NCI-H128 (cell line): ENCODE data around the gene MRPL33.

Experiments
- DNase-seq: peaks from one replicate; lab custom pipeline; 2025; ENCODE audit not compliant: unreplicated experiment; lab: John Stamatoyannopoulos, UW

The MRPL33 gene

DNA sequence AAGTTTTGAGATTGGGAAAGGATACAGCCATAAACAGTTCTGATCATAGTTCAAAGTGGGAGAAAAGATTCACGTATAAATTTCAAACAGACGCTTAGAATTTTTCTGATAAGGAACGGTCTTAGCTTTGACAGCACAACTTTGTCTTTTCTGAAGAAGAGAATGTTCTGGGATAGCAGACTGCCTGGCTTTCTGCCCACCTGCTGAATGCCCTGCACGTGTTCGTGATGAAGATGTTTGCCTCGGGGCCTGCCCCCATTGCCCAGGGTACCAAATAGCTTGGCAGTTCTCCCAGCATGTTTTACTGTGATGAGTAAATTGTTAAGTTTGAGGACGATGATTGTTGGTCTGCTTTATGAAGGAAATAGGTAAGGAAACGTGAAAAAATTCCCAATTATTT, 4.6 kb downstream of the MRPL33 start:
- DNase-seq = no peak

DNA sequence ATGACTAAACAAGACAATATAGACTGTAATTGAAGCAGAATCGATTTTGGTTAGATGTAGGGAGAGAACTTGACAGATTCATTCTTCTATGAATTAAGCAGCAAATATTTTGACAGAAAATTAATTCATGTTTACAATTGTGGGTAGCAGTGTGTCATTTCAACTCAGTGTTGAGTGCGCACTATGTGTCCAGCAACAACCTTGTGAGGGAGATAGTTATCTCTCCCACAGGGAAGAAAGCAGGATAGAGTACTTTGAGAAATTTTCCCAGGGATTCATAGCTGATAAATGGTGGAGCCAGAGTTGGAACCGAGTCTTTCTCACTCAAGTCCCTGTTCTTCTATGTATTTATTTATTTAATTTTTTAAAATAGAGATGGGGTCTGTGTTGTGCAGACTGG, 5.2 kb downstream of the MRPL33 start:
- no peak for DNase-seq

DNA sequence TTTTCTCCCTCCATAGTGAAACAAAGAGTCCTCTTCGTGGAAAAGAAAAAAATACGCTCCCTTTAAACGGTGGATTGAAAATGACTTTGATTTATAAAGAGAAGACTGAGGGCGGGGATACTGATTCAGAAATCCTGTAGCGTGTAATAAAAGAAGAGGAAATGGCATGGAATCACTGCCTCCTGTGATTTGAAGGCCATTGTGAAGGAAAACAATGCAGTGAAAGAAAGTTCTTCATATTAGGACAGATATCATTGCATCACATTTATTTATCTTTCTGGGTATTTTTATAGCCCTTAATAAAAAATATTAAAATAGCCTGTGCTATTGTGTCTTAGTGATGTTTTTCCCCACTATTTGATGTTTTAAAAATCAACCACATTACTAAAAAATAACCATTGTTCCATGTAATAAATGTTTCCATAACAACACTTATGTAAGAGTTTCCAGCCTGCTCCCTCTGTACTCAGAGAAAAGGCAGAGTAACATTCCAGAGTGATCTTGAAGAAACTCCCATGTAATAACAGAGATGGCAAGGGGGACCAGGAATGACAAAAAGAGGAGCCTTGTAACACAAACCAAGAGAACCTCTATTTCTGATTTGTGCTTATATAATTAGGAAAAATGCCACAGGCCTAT, 8.0 kb downstream of the MRPL33 start:
- no peak for DNase-seq

DNA sequence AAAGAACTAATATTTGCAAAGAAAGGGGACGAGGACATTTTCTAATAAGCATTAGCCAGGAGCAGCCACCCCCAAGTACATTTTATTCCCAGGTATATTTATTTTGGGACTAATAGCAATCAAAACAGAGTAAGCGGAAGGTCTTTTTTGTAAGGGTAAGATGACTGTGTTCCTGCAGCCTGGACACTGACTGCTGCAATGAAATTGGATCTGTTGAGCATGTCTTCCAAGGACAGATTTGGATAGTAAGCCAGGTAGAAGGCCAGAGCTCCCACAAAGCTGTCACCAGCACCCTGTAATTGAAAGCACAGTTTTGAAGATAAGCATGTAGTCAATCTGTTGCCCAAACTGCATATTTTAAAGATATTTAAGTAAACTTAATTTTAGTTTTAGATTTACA, 10.0 kb downstream of the MRPL33 start:
- DNase-seq = no peak

DNA sequence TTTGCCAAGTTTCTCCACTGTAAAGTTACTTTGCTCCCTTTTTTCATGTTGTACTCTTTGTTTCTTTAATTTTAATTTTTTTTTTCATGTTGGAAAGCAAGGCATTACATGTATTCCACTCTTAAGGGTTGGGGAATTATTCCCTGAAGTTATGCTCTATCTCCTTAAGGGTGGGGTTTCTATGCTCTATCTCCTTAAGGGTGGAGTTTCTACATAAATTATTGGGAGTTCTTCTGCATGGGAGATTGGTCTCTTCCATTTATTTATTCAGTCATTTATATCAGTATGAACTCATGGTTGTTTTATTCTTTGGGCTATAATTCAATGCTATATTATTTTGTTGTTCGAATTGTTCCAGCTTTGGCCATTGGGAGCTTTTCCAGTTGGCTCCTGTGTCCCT, 11.2 kb downstream of the MRPL33 start:
- no peak for DNase-seq

DNA sequence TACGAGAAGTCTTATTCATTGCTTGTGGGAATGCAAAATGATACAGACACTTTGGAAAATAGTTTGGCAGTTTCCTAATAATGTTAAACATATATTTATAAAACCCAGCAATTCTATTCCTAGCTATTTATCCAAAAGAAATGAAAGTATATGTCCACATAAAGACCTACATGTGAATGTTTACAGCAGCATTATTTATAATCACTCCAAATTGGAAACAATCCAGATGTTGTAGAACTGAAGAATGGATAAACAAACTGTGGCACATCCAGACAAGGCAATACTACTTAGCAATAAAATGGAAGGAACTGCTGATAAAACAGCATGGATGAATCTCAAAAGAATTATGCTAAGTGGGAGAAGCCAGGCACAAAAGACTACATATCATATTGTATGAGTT, 19.3 kb downstream of the MRPL33 start:
- no peak for DNase-seq

DNA sequence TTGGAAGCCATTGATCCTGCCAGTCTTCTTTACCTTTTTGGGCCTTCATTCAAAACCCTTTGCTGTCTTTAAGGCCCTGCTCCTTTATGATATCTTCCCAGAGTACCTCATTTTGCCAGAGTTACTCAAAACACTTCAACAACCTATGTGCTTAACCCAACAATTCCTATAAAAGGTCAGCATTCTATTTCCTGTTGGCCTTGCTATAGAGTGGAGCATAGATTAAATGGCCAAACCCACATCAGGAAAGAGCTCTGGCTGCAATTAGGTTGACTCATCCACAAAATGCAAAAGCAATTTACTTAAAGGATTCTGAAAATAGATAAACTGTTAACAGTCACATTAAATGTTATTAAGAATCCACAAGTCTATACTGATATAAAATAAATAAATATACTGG, 21.2 kb downstream of the MRPL33 start:
- DNase-seq = no peak

DNA sequence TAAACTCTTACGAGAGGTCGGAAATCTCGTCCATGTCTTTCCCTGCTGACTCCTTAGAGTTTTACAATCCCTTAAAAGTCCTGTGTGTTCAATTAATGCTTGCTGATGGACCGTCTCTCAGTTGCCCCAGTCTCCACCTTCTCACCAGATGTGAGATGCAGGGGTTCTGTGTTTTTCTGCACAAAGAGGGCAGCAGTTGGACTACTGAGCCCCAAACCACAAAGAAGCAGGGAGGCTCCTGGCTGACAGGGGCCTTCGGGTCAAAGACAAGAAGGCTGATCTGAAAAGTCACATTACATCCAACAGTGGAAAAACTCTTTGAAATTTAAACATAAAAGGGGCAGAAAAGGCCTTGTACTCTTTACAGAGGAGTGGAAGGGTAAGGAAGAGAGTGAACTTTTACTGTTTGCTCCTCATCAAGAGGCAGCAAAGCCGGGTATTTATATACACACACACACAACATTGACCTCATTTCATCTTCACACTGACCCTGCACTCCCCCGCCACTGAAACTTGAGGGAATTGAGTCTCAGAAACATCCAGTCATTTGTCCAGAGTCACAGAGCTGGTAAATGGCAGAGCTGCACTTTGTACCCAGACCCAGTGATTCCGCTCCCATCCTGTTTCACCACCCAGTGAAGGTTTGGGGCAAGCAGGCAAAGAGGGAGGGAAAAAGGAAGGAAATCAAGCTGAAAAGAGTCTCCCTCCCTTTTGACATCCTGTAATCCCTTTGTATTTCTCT, 23.7 kb downstream of the MRPL33 start:
- DNase-seq = no peak

DNA sequence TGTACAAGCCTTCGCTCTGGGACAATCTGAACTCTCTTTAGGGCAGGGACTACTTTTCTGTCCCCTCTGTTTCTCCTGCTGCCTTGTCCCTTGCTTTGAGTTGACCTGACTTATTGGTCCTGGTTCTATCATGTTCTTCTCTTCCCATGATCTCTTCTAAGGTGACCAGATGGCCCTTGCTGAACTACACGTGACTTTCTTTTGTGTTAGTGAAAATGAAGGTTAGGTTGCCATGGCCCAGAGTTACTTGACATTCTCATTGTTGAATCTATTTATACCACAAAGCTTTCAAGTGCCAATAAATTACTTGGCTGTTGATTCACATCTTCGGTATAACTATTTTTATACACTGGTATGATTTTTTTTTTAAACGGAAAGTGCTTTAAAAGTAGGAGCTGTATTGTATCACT, 24.4 kb downstream of the MRPL33 start:
- no peak for DNase-seq

DNA sequence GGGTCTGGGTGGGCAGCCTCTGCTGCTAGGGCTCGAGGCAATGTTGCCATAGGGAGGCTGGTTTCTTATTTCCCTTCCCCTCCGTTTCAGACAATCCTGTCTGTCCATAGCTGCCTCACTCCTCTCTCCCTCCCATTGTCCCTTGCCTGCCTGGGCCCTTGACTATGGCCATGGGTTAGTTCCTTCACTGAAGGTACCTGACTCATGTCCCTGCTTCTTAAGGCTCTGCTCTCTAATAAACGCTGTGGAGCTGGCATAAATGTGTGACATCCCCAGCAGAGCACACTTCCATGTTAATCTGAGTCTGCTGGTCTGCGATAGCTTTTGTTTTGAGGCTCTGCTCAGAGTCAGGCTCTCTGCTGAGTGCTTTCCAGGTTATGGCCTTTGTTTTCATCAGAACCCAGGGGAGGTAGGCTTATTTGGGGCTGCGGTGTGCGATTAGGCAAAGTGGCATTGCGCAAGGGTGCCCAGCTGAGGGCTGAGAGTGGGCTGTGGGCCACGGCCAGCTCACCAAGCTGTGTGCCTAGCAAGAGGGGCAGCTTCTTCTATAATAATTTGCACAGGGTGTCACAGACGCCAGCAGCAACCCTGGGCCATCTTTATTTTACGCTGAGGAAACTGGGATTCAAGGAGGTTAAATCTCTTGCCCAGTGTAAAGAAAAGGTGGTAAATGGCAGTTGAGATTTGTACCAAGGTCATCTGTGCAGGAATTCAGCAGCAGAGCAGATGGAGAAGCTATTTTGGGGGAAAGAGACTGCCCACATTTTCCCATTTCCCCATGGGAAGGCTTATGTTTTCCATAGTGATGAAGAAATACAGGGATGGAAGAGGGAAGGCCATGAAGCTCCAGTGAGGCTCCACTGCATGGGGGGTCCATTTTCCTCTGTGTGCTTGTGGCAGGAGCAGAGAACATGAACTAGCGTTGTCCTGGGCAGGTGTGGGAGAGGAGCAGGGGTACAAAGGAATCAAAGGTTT, 25.6 kb downstream of the MRPL33 start:
- no peak for DNase-seq

DNA sequence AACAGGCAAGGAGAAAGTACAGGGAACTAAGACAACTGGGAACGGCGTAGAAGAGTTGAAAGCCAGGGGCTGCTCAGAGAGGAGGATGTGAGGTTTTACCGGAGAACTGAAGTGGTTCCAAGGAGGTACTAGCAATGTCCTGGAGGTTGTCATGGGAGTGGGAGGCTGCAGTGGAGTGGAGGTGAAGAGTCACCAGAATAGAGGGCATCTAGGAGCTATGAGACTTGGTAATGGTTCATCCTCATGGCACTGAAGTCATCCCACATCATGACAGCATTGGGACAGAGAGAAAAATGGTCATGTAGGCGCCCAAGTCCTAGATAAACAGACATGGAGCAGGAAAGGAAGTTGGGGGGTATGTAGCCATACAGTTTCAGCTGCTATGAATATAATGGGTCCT, 26.3 kb downstream of the MRPL33 start:
- DNase-seq = no peak

DNA sequence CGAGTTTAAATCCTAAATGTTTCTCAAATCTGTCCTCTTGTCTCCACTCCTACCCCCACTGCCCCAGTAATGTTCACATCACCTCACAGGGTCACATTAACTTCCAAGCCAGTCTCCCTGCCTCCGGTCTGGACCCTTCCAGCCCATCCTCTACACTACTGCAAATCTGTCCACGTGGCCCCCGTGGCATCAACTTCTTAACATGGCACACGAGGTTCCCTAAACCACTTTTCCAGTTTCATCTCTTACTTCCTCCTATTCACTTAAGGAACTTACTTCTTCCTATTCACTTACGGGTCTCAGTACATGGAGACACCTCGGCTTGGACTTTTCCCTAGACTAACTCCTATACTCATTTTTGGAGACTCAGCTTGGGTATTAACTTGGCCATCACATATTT, 27.0 kb downstream of the MRPL33 start:
- DNase-seq = no peak

DNA sequence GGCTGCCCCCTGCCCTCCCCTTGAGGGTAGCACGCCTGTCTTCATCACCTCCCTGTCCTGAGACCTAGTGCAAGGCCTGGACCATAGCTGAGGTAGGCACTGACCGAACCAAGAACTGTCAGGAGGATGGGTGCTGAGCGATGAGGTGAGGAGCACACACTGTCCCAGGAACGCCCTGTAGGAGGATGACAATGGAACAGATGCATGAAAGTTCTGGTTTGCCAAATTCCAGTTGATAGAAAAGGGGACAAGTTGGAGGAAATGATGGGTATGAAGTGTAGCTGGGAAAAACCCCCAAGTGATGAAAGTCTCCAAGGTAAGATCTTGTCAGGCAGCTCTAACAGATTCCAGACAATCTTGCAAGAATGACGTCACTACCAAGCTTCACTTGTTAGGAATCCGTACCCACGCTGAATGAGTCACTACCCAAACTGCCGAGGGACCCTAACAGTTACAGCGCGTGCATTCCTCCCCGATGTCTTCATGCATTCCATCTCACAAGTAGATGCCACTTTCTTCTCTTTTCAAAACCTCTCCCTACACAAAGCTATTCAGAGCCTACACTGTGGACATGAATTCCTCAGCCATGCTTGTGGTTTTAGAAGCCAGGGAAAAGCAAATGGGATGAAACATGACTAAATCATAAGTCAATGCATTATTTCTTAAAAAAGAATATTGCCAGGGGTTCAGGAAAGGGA, 27.6 kb downstream of the MRPL33 start:
- no peak for DNase-seq

DNA sequence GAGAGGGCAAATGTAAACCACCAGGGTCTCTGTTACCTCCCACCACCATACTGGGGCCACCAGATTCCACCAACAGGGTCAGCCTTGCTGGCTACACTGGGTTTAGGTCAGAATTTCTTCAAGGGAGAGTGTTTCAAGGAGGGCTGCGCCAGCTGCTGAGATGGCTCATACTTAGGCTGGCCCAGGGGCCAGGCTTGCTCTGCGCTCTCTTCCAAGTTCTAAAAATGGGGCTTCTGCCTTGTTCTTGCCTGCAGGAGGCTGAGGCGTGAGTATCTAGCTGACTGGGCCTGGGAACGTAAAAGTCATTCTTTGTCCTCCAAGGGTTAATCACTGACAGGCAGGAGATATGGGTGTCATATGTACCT, 28.1 kb downstream of the MRPL33 start:
- DNase-seq = no peak

DNA sequence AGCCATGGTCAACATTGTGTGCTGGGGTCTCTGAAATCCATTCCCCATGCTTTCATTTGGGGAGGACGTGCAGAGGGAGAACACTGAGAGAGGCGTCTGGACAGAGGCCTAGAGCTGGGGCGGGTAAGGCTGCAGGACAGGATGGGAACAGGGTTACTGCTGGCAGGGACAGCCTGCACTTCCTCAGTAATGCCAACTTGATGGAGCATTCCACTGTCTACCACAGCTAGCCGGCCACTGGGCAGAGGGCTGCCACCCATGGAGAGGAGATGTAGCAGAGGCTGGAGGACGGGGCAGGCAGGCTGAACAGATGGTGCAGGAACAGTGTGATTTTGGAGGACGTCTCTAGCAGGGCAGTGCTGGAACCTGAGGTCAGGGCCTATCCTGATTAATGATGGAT, 29.3 kb downstream of the MRPL33 start:
- DNase-seq = no peak

DNA sequence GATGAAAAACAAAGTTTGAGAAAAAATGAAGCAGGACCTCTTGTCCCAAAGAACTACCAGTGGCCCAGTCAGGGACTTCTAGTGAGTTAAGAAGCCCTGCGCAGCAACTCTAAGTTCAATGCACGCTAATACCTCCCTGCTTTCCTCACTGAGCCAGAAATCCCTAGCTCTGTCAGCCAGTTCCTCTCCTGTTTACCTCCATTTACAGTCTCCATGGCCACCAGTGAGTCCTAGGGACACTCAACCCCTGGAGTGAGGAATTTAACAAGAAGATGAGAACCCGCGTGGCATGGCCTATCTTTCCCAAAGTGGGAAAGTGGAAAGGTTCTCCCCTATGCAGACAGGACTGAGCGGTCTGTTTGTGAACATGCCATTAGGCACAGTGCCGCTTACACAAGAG, 31.0 kb downstream of the MRPL33 start:
- no peak for DNase-seq

DNA sequence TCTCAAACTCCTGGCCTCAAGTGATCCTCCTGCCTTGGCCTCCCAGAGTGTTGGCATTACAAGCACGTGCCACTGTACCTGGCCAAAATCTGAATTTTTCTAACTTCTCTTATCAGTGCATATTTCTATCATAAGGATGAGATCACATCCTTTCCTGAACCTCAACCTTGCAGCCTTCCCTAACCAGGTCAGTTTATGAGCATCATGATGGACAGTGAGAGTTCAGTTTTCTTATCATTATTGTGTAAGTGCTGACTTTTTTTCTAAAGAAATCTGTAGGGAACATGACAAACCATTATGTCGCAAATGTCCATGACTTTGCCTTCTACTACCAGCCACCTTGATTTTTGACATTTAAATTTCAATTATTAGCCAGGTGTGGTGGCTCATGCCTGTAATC, 31.5 kb downstream of the MRPL33 start:
- no peak for DNase-seq

DNA sequence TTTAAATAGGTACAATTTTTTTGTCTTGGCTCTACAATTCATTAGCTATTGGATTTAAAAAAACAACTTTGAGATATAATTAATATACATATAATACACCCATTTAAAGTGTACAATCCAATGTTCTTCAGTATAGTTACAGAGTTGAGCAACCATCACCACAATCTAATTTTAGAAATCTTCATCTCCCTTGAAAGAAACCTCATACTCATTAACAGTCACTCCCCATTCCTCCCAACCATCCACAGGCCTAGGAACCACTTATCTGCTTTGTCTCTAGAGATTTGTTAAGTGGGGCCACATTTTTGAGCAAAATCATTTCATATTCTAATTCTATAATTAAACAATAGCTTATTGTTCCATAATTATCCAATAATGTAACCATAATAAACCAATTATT, 32.6 kb downstream of the MRPL33 start:
- DNase-seq = no peak

DNA sequence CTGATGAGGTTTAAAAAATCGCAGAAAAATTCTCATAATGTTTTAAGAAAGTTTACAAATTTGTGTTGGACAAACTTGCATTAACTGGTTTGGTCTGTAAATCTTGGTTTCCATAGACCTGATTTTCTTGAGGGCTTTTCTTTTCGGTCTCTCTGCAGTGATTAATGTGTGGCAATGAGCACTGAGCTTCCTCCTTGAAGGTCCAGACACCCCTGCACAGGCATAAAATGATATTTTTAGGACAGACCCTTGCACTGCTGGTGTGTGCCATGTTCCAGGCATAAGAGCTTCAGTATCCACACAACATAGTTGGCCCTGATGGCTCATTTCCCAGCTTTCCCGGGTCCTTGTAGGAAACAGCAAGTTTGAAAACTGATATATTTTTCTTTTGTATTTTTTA, 33.7 kb downstream of the MRPL33 start:
- DNase-seq = no peak

DNA sequence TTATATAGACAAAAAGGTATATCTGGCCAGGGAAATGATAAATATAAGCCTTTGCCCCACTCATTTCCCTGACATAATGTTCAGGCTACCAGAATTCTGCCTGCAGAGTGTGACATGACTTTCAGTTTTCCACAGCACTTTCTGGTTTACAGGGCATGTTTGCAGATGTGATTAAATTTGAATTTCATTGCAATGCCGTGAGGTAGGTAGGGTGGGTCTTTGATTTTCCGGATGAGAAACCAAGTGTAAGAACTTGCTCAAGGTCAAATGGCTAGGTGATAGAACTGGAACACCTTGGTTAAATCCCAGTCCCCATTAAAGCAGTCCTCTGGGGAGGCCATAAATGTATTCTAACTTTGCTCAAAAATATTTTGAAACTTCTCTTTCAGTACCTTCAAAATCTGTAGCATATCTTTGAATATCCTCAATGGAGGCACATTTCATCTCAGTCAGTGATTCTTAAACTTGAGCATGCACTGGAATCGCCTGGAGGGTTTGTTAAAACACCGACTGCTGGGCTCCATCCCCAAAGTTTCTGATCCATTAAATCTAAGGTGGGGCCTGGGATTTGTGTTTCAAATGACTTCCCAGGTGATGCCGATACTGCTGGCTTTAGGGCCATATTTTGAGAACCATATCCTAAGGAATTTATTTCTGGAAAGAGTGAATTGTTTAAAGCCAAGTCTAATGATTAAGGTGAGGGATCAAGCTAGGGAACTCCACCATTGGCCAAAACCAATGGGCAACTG, 35.0 kb downstream of the MRPL33 start:
- DNase-seq = no peak

DNA sequence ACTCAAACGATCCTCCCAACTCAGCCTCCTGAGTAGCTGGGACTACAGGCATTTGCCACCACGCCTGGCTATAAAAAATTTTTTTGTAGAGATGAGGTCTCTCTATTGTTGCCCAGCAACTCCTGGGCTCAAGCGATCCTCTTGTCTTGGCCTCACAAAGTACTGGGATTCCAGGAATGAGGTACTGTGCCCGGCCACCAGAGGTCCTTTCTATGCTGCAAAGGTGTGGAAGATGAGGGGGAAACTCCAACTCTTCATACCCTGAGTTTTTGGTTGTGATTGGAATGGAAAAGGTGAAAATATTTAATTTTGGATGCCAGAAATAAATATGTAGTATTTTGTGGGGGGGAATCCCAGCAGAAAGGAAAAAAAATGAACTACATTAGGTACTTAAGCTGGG, 36.0 kb downstream of the MRPL33 start:
- no peak for DNase-seq
